K562 (cell line): Measurements from ENCODE around the gene BMAL1. TPM values are rescaled to one million over a fixed set of nuclear protein-coding genes. Genes with fewer than 3 reads are reported as not detected.
A peak's percentile ranks its signal among the peaks of the same experiment; 100 is the strongest.

ENCODE experiments used
- ATAC-seq: fragments of 200-7000 bp; cut with Tn5 transposase; 3 replicates; pipeline ENCODE4 v1.9.1; 2020; ENCODE audit warnings: moderate library complexity
- BruUV-seq: library from RNA; stranded (reverse); fragments of 400-500 nt; replicated peaks from 2 replicates; lab custom pipeline; 2021; lab: Mats Ljungman, UMichigan
- CTCF ChIA-PET: fragments of 300-600 bp; formaldehyde crosslinking; extraction: SDS; loops from one replicate; lab custom pipeline; 2021; ENCODE audit warnings: low intra/inter-chr PET ratio; lab: Yijun Ruan, JAX
- POLR2A ChIA-PET: fragments of 300-600, 350-650 bp; sonication (Branson Sonifier 250); formaldehyde crosslinking; extraction: SDS; loops from one replicate; lab custom pipeline; 2021; ENCODE audit warnings: antibody characterized with exemption, inconsistent platforms; lab: Yijun Ruan, JAX
- DNase-seq, 4 experiments: peaks; one replicate each; pipeline versions ENCODE4 v3.0.0 to v3.0.0-alpha.2; 2011 to 2018; ENCODE audit warnings: low spot score in 3 of 4, mixed read lengths in 3 of 4; ENCODE audit errors: extremely low read depth in 1 of 4
- FAIRE-seq: peaks from 2 replicates; lab custom pipeline; 2011; peaks lifted over from hg19 to GRCh38; lab: Jason Lieb, UNC
- H2AFZ ChIP-seq: 2 replicates; pipeline ENCODE4 v1.6.0; 2011; ENCODE audit warnings: low read depth, low read length, control low read depth, inconsistent platforms
- H3K27ac ChIP-seq: fragments of 200-600 bp; 3 replicates; pipeline ENCODE4 v1.8.0; 2011; ENCODE audit warnings: low read depth, mild to moderate bottlenecking, control low read depth, inconsistent platforms, low read length, moderate library complexity, mixed read lengths; ENCODE audit errors: extremely low read depth
- H3K27me3 ChIP-seq, 2 experiments: fragments of 300-600 bp in 1 of 2; 2 replicates in 1 of 2; 3 replicates in 1 of 2; pipeline versions ENCODE4 v1.6.0 to v1.8.0; 2011; ENCODE audit warnings: inconsistent platforms in 2 of 2, low read length in 2 of 2, mild to moderate bottlenecking in 1 of 2, mixed read lengths in 1 of 2, moderate library complexity in 1 of 2; ENCODE audit not compliant: control insufficient read depth in 2 of 2, insufficient read depth in 2 of 2
- H3K36me3 ChIP-seq: fragments of 300-600 bp; 3 replicates; pipeline ENCODE4 v1.8.0; 2011; ENCODE audit warnings: mild to moderate bottlenecking, low read length, inconsistent platforms; ENCODE audit not compliant: control insufficient read depth, insufficient read depth
- H3K4me1 ChIP-seq, 2 experiments: fragments of 200-600 bp in 1 of 2; replicated peaks in 1 of 2; 2 replicates in 1 of 2; 3 replicates in 1 of 2; pipeline versions ENCODE4 v1.5.1 to v1.8.0; 2011; ENCODE audit warnings: inconsistent platforms in 2 of 2, low read length in 2 of 2, mild to moderate bottlenecking in 1 of 2, mixed read lengths in 1 of 2, moderate library complexity in 1 of 2; ENCODE audit not compliant: control insufficient read depth in 2 of 2, insufficient read depth in 2 of 2
- H3K4me2 ChIP-seq: 2 replicates; pipeline ENCODE4 v1.6.1; 2011; ENCODE audit warnings: low read length, control low read depth, inconsistent platforms, mixed read lengths; ENCODE audit not compliant: insufficient read depth
- H3K4me3 ChIP-seq: fragments of 200-600 bp; sonication (generic), shearing (Covaris generic); 2 replicates; pipeline ENCODE4 v1.5.1; 2016; ENCODE audit warnings: control low read depth, inconsistent platforms
- H3K79me2 ChIP-seq: fragments of 200-600 bp; 3 replicates; pipeline ENCODE4 v1.8.0; 2011; ENCODE audit warnings: low read length, inconsistent platforms; ENCODE audit not compliant: control insufficient read depth, insufficient read depth
- H3K9ac ChIP-seq, 2 experiments: 2 replicates each; pipeline versions ENCODE4 v1.6.0 to v1.6.1; 2011; ENCODE audit warnings: low read depth in 2 of 2, low read length in 2 of 2, control low read depth in 1 of 2, inconsistent platforms in 1 of 2, mild to moderate bottlenecking in 1 of 2, mixed read lengths in 1 of 2; ENCODE audit not compliant: insufficient read depth in 1 of 2
- H3K9me1 ChIP-seq: one replicate; pipeline ENCODE4 v1.6.0; 2011; ENCODE audit warnings: inconsistent platforms, mild to moderate bottlenecking, low read length, moderate library complexity; ENCODE audit not compliant: control insufficient read depth, insufficient read depth
- H3K9me3 ChIP-seq: replicated peaks from 2 replicates; pipeline ENCODE4 v1.5.1; 2011; ENCODE audit warnings: low read depth, low read length, inconsistent platforms; ENCODE audit not compliant: control insufficient read depth, insufficient read depth
- H4K20me1 ChIP-seq: replicated peaks from 2 replicates; pipeline ENCODE4 v1.6.1; 2011; ENCODE audit warnings: low read length, inconsistent platforms, mixed read lengths; ENCODE audit not compliant: control insufficient read depth, insufficient read depth
- C11orf30 ChIP-seq: fragments of 450-650 bp; IDR thresholded peaks from 2 replicates; pipeline ENCODE4 v1.6.1; 2016; ENCODE audit warnings: low read depth, mild to moderate bottlenecking
- CREM ChIP-seq: IDR thresholded peaks from 2 replicates; pipeline ENCODE4 v1.6.1; 2014; ENCODE audit warnings: antibody characterized with exemption, low read depth
- TCF7L2 ChIP-seq: fragments of 150-350 bp; IDR thresholded peaks from 2 replicates; pipeline ENCODE4 v1.6.1; 2016; ENCODE audit warnings: low read depth, mild to moderate bottlenecking, low read length, moderate library complexity
- ZNF316 ChIP-seq: fragments of 450-650 bp; IDR thresholded peaks from 2 replicates; pipeline ENCODE4 v1.6.1; 2016
- WGBS: fragments of 100-300 bp; shearing (Covaris generic); methylation state at CpG from one replicate; pipeline ENCODE4 v1.1.6; 2016; ENCODE audit warnings: low coverage, mixed read lengths; ENCODE audit not compliant: insufficient coverage; ENCODE audit errors: missing lambda C conversion rate; 5-methylcytosine and 5-hydroxymethylcytosine counted together
- in situ Hi-C: fragments of 300-500 bp; cut with MboI; formaldehyde crosslinking; loops from 4 replicates; pipeline ENCODE4 v1.15.0; 2018; ENCODE audit warnings: inconsistent platforms, mixed read lengths
- intact Hi-C: fragments of 100-400 bp; cut with micrococcal nuclease; formaldehyde crosslinking; loops from 2 replicates; pipeline ENCODE4 v1.14.2; 2022
- polyA plus RNA-seq, 8 experiments: library from polyadenylated mRNA; depleted of rRNA in 4 of 8; stranded (reverse) in 5 of 8; unstranded in 3 of 8; fragments of >200 nt; fragmentation: Nextera tagmentation in 2 of 8; fragmentation: Illumina TruSeq in 1 of 8; extraction: Ambion mirVana in 2 of 8; extraction: Trizol in 1 of 8; gene quantifications; 2 replicates each; pipeline versions ENCODE4 v1.2.1 to v1.2.3, GENCODE V29; 2011 to 2014; ENCODE audit warnings: inconsistent platforms in 1 of 8, missing spikeins in 1 of 8
- total RNA-seq, 7 experiments: library from RNA; depleted of rRNA in 6 of 7; stranded (reverse); fragments of >200 nt in 6 of 7; fragmentation: Illumina TruSeq in 2 of 7; extraction: Trizol in 2 of 7; gene quantifications; 2 replicates each; pipeline versions ENCODE4 v1.2.1 to v1.2.3, GENCODE V29; 2011 to 2021; ENCODE audit warnings: low replicate concordance in 1 of 7
- TF ChIP-seq, protein P1 (sequence below): fragments of 450-650 bp; IDR thresholded peaks from 2 replicates; pipeline ENCODE4 v1.6.1; 2016
- TF ChIP-seq, protein P2 (sequence below): fragments of 450-650 bp; IDR thresholded peaks from 2 replicates; pipeline ENCODE4 v1.6.1; 2018; ENCODE audit not compliant: partially characterized antibody
- TF ChIP-seq, protein P3 (sequence below), 3 experiments: IDR thresholded peaks in 2 of 3; conservative IDR thresholded peaks in 1 of 3; 2 replicates each; pipeline ENCODE4 v1.5.1; 2011 to 2012; ENCODE audit warnings: low read length in 3 of 3, mild to moderate bottlenecking in 3 of 3, control low read depth in 2 of 3, improper control_type of control experiment in 1 of 3, inconsistent platforms in 1 of 3, low read depth in 1 of 3, mixed read lengths in 1 of 3, moderate library complexity in 1 of 3; ENCODE audit not compliant: insufficient read depth in 2 of 3
- TF ChIP-seq, protein P4 (sequence below): sonication (generic); formaldehyde crosslinking; IDR thresholded peaks from 2 replicates; pipeline ENCODE4 v1.8.0; 2022; ENCODE audit warnings: missing genetic modification reagents, mild to moderate bottlenecking, moderate library complexity, borderline replicate concordance

Gene BMAL1
- total and polyA plus RNA-seq, 9 of the 15 experiments (the other 6 are each of a cell fraction or from before 2014, with no cell fraction given): 0.14 to 2.4 (median 0.64) TPM

DNA sequence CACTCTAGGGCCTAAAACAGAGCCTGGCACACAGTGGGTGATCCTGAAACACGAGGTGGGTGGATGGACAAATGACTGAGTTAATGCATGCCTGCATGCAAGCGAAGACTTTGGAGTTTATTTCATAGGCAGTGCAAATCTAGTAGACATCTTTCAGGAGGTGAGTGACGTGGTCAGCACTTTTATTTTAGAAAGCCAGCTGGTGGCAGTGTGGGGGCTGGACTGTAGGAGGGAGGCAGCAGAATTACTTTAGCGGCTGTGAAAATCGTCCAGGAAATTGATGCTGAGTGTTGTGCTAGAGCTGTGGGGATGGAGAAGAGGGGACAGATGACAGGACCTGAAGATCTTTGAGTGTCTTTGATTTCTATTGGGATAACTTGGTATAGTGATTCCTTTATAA, 47.1 kb downstream of the BMAL1 start:
- Histone ChIP-seq H3K27ac (no peak overlapping the region), H4K20me1 (0 out of 2 replicates have a peak, but pooled peaks cover 5% of the 10 kb centered on the region), H2AFZ (no peak overlapping the region), H3K79me2 (no peaks in the 10 kb centered on the region), H3K4me3 (no peak overlapping the region), H3K9me1 (no peaks in the 10 kb centered on the region), H3K4me1 (no peaks in the 10 kb centered on the region), H3K9me3 (no peaks in the 10 kb centered on the region), H3K36me3 (no peaks in the 10 kb centered on the region), H3K9ac (no peak overlapping the region), H3K27me3 (peaks cover 20 to 28% of the 10 kb centered on the region in 2 experiments), H3K4me2 (no peak overlapping the region)
- WGBS: 0% methylated on average over 5 of the region's 5 CpGs
- in situ Hi-C loops (no loop called here), intact Hi-C loops (no loop called here)
- DNase-seq: no peak
- no peak for FAIRE-seq
- ATAC-seq: peak; percentile 54; the same call in 2 of the 3 replicates
- ChIA-PET CTCF (no interaction called here), POLR2A (no interaction called here)
- TF ChIP-seq CREM (0 out of 2 replicates have a peak, but pooled peaks have one; percentile 21), ZNF316 (peak; percentile 49), C11orf30 (peak; percentile 39; the same call in 1 of the 2 replicates), TCF7L2 (no peak)
- TF ChIP-seq, protein P1, sequence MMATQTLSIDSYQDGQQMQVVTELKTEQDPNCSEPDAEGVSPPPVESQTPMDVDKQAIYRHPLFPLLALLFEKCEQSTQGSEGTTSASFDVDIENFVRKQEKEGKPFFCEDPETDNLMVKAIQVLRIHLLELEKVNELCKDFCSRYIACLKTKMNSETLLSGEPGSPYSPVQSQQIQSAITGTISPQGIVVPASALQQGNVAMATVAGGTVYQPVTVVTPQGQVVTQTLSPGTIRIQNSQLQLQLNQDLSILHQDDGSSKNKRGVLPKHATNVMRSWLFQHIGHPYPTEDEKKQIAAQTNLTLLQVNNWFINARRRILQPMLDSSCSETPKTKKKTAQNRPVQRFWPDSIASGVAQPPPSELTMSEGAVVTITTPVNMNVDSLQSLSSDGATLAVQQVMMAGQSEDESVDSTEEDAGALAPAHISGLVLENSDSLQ: peak; percentile 44
- TF ChIP-seq, protein P2, sequence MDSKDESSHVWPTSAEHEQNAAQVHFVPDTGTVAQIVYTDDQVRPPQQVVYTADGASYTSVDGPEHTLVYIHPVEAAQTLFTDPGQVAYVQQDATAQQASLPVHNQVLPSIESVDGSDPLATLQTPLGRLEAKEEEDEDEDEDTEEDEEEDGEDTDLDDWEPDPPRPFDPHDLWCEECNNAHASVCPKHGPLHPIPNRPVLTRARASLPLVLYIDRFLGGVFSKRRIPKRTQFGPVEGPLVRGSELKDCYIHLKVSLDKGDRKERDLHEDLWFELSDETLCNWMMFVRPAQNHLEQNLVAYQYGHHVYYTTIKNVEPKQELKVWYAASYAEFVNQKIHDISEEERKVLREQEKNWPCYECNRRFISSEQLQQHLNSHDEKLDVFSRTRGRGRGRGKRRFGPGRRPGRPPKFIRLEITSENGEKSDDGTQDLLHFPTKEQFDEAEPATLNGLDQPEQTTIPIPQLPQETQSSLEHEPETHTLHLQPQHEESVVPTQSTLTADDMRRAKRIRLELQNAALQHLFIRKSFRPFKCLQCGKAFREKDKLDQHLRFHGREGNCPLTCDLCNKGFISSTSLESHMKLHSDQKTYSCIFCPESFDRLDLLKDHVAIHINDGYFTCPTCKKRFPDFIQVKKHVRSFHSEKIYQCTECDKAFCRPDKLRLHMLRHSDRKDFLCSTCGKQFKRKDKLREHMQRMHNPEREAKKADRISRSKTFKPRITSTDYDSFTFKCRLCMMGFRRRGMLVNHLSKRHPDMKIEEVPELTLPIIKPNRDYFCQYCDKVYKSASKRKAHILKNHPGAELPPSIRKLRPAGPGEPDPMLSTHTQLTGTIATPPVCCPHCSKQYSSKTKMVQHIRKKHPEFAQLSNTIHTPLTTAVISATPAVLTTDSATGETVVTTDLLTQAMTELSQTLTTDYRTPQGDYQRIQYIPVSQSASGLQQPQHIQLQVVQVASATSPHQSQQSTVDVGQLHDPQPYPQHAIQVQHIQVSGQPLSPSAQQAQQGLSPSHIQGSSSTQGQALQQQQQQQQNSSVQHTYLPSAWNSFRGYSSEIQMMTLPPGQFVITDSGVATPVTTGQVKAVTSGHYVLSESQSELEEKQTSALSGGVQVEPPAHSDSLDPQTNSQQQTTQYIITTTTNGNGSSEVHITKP: no peak
- TF ChIP-seq, protein P3, sequence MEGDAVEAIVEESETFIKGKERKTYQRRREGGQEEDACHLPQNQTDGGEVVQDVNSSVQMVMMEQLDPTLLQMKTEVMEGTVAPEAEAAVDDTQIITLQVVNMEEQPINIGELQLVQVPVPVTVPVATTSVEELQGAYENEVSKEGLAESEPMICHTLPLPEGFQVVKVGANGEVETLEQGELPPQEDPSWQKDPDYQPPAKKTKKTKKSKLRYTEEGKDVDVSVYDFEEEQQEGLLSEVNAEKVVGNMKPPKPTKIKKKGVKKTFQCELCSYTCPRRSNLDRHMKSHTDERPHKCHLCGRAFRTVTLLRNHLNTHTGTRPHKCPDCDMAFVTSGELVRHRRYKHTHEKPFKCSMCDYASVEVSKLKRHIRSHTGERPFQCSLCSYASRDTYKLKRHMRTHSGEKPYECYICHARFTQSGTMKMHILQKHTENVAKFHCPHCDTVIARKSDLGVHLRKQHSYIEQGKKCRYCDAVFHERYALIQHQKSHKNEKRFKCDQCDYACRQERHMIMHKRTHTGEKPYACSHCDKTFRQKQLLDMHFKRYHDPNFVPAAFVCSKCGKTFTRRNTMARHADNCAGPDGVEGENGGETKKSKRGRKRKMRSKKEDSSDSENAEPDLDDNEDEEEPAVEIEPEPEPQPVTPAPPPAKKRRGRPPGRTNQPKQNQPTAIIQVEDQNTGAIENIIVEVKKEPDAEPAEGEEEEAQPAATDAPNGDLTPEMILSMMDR (IDR thresholded peaks at IDR 0.05 in 2 of 3, conservative IDR thresholded peaks at IDR 0.05 in 1 of 3; ENCODE audit: insufficient read depth in 2 of 3, low read depth in 1 of 3, low read length in 3 of 3): peak in 1 of 3 experiments; percentile 28; a peak in 1 of 6 replicates
- TF ChIP-seq, protein P4, sequence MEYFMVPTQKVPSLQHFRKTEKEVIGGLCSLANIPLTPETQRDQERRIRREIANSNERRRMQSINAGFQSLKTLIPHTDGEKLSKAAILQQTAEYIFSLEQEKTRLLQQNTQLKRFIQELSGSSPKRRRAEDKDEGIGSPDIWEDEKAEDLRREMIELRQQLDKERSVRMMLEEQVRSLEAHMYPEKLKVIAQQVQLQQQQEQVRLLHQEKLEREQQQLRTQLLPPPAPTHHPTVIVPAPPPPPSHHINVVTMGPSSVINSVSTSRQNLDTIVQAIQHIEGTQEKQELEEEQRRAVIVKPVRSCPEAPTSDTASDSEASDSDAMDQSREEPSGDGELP (CRISPR knock-in tag): peak; percentile 21; the same call in 1 of the 2 replicates
- BruUV-seq: no TSS peak
